ENCODE results near the gene GCDH. TPM values are rescaled to one million over a fixed set of nuclear protein-coding genes. Genes with fewer than 3 reads are reported as not detected.

The GCDH gene
- total and polyA plus RNA-seq, 2 donors (not counting 1 experiment from before 2014, with no cell fraction given): 10.3 to 18.0 TPM

DNA sequence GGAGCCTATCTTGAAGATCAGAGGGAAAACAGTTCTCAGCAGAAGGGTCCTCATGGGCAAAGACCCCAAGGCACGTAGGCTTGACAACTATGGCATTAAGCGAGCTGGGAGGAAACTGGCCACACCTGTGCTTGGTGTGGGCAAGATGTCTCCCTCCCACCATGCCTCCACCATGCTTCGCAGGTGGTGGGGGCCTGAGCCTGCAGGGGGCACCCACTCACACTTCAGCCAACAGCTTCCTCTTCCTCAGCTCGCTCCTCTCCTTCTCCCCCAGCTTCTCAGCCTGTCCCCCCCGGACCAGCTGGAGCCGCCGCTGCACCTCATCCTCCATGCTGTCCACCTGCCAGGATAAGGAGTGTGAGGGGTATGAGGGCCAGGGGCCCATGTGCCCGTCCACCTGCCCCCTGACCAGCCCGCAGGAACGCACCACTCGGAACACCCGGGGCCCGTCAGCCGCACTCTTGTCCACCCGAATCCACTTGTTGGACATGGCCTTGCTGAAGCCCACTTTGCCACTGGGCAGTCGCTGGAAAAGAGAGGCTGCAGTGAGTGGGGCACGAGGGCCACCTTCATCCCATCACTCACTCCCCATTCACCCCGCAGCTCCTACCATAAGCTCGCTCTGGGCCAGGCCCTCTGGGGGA lies 39.2 kb downstream of the GCDH start:
- TF ChIP-seq, protein P1, sequence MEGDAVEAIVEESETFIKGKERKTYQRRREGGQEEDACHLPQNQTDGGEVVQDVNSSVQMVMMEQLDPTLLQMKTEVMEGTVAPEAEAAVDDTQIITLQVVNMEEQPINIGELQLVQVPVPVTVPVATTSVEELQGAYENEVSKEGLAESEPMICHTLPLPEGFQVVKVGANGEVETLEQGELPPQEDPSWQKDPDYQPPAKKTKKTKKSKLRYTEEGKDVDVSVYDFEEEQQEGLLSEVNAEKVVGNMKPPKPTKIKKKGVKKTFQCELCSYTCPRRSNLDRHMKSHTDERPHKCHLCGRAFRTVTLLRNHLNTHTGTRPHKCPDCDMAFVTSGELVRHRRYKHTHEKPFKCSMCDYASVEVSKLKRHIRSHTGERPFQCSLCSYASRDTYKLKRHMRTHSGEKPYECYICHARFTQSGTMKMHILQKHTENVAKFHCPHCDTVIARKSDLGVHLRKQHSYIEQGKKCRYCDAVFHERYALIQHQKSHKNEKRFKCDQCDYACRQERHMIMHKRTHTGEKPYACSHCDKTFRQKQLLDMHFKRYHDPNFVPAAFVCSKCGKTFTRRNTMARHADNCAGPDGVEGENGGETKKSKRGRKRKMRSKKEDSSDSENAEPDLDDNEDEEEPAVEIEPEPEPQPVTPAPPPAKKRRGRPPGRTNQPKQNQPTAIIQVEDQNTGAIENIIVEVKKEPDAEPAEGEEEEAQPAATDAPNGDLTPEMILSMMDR (conservative IDR thresholded peaks at IDR 0.05 in 1 of 2, IDR thresholded peaks at IDR 0.05 in 1 of 2; ENCODE audit: low read depth in 1 of 2, low read length in 2 of 2): no peak
- no peak for TF ChIP-seq EZH2 (IDR thresholded peaks at IDR 0.05; ENCODE audit: low read length, missing control alignments)
- H3K4me1 ChIP-seq (ENCODE audit: control insufficient read depth, extremely low read depth, insufficient read depth, low read length): no peaks in the 10 kb centered on the region
- H3K9ac ChIP-seq (ENCODE audit: insufficient read depth, low read length): no peak overlapping the region
- H3K9me3 ChIP-seq (ENCODE audit: control insufficient read depth, insufficient read depth, low read depth, low read length): no peaks in the 10 kb centered on the region
- no peak for DNase-seq (ENCODE audit: low read depth in 2 of 2)
- H3K4me3 ChIP-seq (replicated peaks in 1 of 4; ENCODE audit: control extremely low read depth in 1 of 4, insufficient read depth in 1 of 4, low read depth in 3 of 4, low read length in 4 of 4): no peak overlapping the region
- H3K36me3 ChIP-seq (ENCODE audit: control insufficient read depth, insufficient read depth, low read length): peaks cover 21% of the 10 kb centered on the region
- no peak overlapping the region for H3K27ac ChIP-seq (ENCODE audit: insufficient read depth, low read length)
- H3K79me2 ChIP-seq (ENCODE audit: control insufficient read depth, insufficient read depth, low read length): peaks cover 20% of the 10 kb centered on the region
- no peaks in the 10 kb centered on the region for H3K27me3 ChIP-seq (ENCODE audit: control insufficient read depth, insufficient read depth, low read length)
- H2AFZ ChIP-seq (ENCODE audit: low read length): no peak overlapping the region
- no peaks in the 10 kb centered on the region for H4K20me1 ChIP-seq (ENCODE audit: control insufficient read depth, extremely low read depth, insufficient read depth, low read length)
- no peak overlapping the region for H3K4me2 ChIP-seq (ENCODE audit: extremely low read depth, insufficient read depth, low read length)

DNA sequence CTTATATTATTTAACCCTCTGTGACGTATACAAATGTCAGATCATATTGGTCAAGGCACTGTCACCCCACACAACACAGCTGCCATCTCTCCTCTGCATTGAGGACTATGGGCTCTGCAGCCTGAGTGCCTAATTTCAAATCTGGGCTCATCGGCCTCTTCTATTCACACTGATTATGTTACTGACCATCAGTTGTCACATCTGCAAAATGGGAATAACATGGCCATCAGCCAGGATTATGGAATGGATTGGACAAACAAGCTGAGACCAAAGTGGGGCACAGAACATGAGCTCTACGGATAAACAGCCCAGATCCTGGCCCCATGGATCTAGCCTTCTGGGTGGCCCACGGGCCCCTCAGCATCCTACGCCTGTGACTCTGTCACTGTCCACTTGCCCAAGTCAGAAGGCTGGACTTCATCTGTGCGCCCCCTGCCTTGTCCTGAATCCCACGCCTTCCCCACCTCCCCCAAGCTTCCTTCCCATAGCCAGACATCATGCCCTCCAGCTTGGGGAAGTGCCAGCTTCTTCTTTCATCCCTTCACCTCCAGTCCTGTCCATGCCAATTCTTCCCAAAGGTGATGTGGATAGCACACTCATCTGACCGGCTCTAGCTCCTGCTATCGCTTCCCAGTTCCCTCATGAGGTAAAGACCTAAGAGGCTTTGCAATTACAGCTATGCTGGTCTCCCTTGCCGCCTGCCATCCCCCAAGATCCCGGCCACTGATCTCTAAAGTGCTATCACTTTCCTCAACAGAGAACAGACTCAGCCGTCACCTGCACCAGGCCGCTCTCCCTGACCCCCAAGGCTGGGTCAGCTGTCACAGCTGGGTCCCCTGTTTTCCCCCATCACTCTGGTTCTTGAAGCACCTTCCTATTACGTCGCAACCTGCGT lies 41.7 kb downstream of the GCDH start:
- no peaks in the 10 kb centered on the region for H4K20me1 ChIP-seq (ENCODE audit: control insufficient read depth, extremely low read depth, insufficient read depth, low read length)
- peak overlapping the region; percentile 71 to 96 (median 86) for H3K4me3 ChIP-seq (replicated peaks in 1 of 4; ENCODE audit: control extremely low read depth in 1 of 4, insufficient read depth in 1 of 4, low read depth in 3 of 4, low read length in 4 of 4)
- peak overlapping the region; percentile 75 for H3K27ac ChIP-seq (ENCODE audit: insufficient read depth, low read length)
- H3K4me1 ChIP-seq (ENCODE audit: control insufficient read depth, extremely low read depth, insufficient read depth, low read length): peaks cover 4% of the 10 kb centered on the region
- peak overlapping the region; percentile 97 for H3K4me2 ChIP-seq (ENCODE audit: extremely low read depth, insufficient read depth, low read length)
- peak overlapping the region; percentile 61 for H2AFZ ChIP-seq (ENCODE audit: low read length)
- no peaks in the 10 kb centered on the region for H3K27me3 ChIP-seq (ENCODE audit: control insufficient read depth, insufficient read depth, low read length)
- peak overlapping the region; percentile 90 for H3K9ac ChIP-seq (ENCODE audit: insufficient read depth, low read length)
- TF ChIP-seq EZH2 (IDR thresholded peaks at IDR 0.05; ENCODE audit: low read length, missing control alignments): no peak
- TF ChIP-seq, protein P1 (conservative IDR thresholded peaks at IDR 0.05 in 1 of 2, IDR thresholded peaks at IDR 0.05 in 1 of 2; ENCODE audit: low read depth in 1 of 2, low read length in 2 of 2): no peak
- no peak for DNase-seq (ENCODE audit: low read depth in 2 of 2)
- peaks cover 16% of the 10 kb centered on the region for H3K36me3 ChIP-seq (ENCODE audit: control insufficient read depth, insufficient read depth, low read length)
- H3K9me3 ChIP-seq (ENCODE audit: control insufficient read depth, insufficient read depth, low read depth, low read length): no peaks in the 10 kb centered on the region
- peaks cover 20% of the 10 kb centered on the region for H3K79me2 ChIP-seq (ENCODE audit: control insufficient read depth, insufficient read depth, low read length)
